Measurements from ENCODE around the gene NSDHL.

DNA sequence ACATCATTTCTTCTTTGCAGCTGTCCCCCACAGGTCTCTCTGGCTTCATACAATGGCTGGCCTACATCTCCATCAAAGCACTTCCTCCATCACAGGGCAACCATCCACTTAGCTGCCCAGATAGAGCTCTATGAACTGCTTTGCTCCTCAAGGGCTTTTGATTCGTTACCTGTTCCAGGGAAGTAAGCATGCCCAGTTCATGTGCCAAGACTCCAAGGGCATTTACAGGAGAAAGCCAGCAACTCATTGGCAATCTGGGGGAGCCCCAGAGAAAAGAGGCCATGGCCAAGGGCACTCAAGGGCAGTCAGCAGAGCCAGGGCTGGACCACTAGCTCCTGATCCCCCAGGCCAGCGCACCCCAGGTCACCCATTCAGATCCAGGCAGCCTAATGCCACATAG, 42.5 kb downstream of the NSDHL start:
- TF ChIP-seq, protein P1, sequence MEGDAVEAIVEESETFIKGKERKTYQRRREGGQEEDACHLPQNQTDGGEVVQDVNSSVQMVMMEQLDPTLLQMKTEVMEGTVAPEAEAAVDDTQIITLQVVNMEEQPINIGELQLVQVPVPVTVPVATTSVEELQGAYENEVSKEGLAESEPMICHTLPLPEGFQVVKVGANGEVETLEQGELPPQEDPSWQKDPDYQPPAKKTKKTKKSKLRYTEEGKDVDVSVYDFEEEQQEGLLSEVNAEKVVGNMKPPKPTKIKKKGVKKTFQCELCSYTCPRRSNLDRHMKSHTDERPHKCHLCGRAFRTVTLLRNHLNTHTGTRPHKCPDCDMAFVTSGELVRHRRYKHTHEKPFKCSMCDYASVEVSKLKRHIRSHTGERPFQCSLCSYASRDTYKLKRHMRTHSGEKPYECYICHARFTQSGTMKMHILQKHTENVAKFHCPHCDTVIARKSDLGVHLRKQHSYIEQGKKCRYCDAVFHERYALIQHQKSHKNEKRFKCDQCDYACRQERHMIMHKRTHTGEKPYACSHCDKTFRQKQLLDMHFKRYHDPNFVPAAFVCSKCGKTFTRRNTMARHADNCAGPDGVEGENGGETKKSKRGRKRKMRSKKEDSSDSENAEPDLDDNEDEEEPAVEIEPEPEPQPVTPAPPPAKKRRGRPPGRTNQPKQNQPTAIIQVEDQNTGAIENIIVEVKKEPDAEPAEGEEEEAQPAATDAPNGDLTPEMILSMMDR (IDR thresholded peaks at IDR 0.05), result no peak
- no peak for TF ChIP-seq POLR2A (IDR thresholded peaks at IDR 0.05)
- no peak for TF ChIP-seq POLR2AphosphoS5 (IDR thresholded peaks at IDR 0.05)
